ENCODE measurements around the gene ELOVL1.

The ELOVL1 gene

GRCh38 chr1:43389326-43390313, 21.8 kb upstream of the ELOVL1 start, which contains the start of the genes MED8 and SZT2:
Gene MED8 (minus strand): TSS chr1:43389800. CDS start chr1:43389764, 36 bp downstream.
Gene SZT2 (plus strand): TSS chr1:43389899. CDS start chr1:43389969, 70 bp downstream.
- DNase-seq (peak; percentile 92), ATAC-seq (peak; percentile 97)
- Mint-ChIP-seq H3K36me3 (ENCODE audit: low read depth) (peaks cover 25% of the 10 kb centered on the region), H3K4me1 (peaks cover 37% of the 10 kb centered on the region), H3K4me3 (peak within 1 kb of the TSS; percentile 100), H3K27ac (peak within 1 kb of the TSS; percentile 99), H3K9me3 (no peaks in the 10 kb centered on the region), H3K27me3 (no peaks in the 10 kb centered on the region)

GRCh38 chr1:43388613-43389012, 20.8 kb upstream of the ELOVL1 start:
- no peak for DNase-seq
- Mint-ChIP-seq H3K27ac (peak overlapping the region; percentile 99), H3K4me3 (peak overlapping the region; percentile 100), H3K9me3 (no peaks in the 10 kb centered on the region), H3K36me3 (ENCODE audit: low read depth) (peaks cover 27% of the 10 kb centered on the region), H3K4me1 (peaks cover 37% of the 10 kb centered on the region), H3K27me3 (no peaks in the 10 kb centered on the region)
- no peak for ATAC-seq

GRCh38 chr1:43387976-43388599, 20.3 kb upstream of the ELOVL1 start:
- peak overlapping the region; percentile 99 for H3K27ac Mint-ChIP-seq
- H3K9me3 Mint-ChIP-seq, result no peaks in the 10 kb centered on the region
- no peak for ATAC-seq
- no peaks in the 10 kb centered on the region for H3K27me3 Mint-ChIP-seq
- H3K4me3 Mint-ChIP-seq, result peak overlapping the region; percentile 100
- H3K36me3 Mint-ChIP-seq (ENCODE audit: low read depth), result peaks cover 31% of the 10 kb centered on the region
- no peak for DNase-seq
- peaks cover 37% of the 10 kb centered on the region for H3K4me1 Mint-ChIP-seq

- Mint-ChIP-seq H3K4me1 (peaks cover 32% of the 10 kb centered on the region), H3K27me3 (no peaks in the 10 kb centered on the region), H3K27ac (no peak overlapping the region), H3K9me3 (no peaks in the 10 kb centered on the region), H3K36me3 (ENCODE audit: low read depth) (peaks cover 38% of the 10 kb centered on the region), H3K4me3 (no peak overlapping the region)
- no peak for DNase-seq
- no peak for ATAC-seq
Observed at GRCh38 chr1:43386676-43387075, 18.9 kb upstream of the ELOVL1 start.

- ATAC-seq, result no peak
- Mint-ChIP-seq H3K27ac (no peak overlapping the region), H3K4me3 (no peak overlapping the region), H3K9me3 (no peaks in the 10 kb centered on the region), H3K36me3 (ENCODE audit: low read depth) (peaks cover 39% of the 10 kb centered on the region), H3K27me3 (no peaks in the 10 kb centered on the region), H3K4me1 (peaks cover 14% of the 10 kb centered on the region)
- DNase-seq, result no peak
Observed at GRCh38 chr1:43383449-43383848, 15.6 kb upstream of the ELOVL1 start.

- ATAC-seq (no peak), DNase-seq (no peak)
- Mint-ChIP-seq H3K36me3 (ENCODE audit: low read depth) (peaks cover 39% of the 10 kb centered on the region), H3K4me3 (no peak overlapping the region), H3K27me3 (no peaks in the 10 kb centered on the region), H3K9me3 (no peaks in the 10 kb centered on the region), H3K4me1 (peaks cover 4% of the 10 kb centered on the region), H3K27ac (no peak overlapping the region)
Observed at GRCh38 chr1:43382027-43382779, 14.4 kb upstream of the ELOVL1 start.

GRCh38 chr1:43381612-43382011, 13.8 kb upstream of the ELOVL1 start:
- DNase-seq (no peak), ATAC-seq (no peak)
- Mint-ChIP-seq H3K36me3 (ENCODE audit: low read depth) (peaks cover 35% of the 10 kb centered on the region), H3K4me1 (peaks cover 4% of the 10 kb centered on the region), H3K4me3 (no peak overlapping the region), H3K27me3 (no peaks in the 10 kb centered on the region), H3K9me3 (no peaks in the 10 kb centered on the region), H3K27ac (no peak overlapping the region)

- H3K4me3 Mint-ChIP-seq, result no peak overlapping the region
- DNase-seq, result no peak
- H3K27me3 Mint-ChIP-seq, result no peaks in the 10 kb centered on the region
- no peak for ATAC-seq
- H3K4me1 Mint-ChIP-seq, result peaks cover 4% of the 10 kb centered on the region
- H3K36me3 Mint-ChIP-seq (ENCODE audit: low read depth), result peaks cover 18% of the 10 kb centered on the region
- H3K9me3 Mint-ChIP-seq, result no peaks in the 10 kb centered on the region
- no peak overlapping the region for H3K27ac Mint-ChIP-seq
Observed at GRCh38 chr1:43379476-43379875, 11.7 kb upstream of the ELOVL1 start.

GRCh38 chr1:43377831-43378230, 10.0 kb upstream of the ELOVL1 start:
- Mint-ChIP-seq H3K36me3 (ENCODE audit: low read depth) (peaks cover 11% of the 10 kb centered on the region), H3K27me3 (no peaks in the 10 kb centered on the region), H3K4me3 (no peak overlapping the region), H3K27ac (no peak overlapping the region), H3K9me3 (no peaks in the 10 kb centered on the region), H3K4me1 (peaks cover 4% of the 10 kb centered on the region)
- DNase-seq, result no peak
- no peak for ATAC-seq

GRCh38 chr1:43376723-43377235, 9.0 kb upstream of the ELOVL1 start:
- DNase-seq, result no peak
- ATAC-seq, result no peak
- Mint-ChIP-seq H3K27ac (no peak overlapping the region), H3K9me3 (no peaks in the 10 kb centered on the region), H3K4me3 (no peak overlapping the region), H3K36me3 (ENCODE audit: low read depth) (peaks cover 7% of the 10 kb centered on the region), H3K4me1 (peaks cover 4% of the 10 kb centered on the region), H3K27me3 (no peaks in the 10 kb centered on the region)

- no peak overlapping the region for H3K4me3 Mint-ChIP-seq
- no peaks in the 10 kb centered on the region for H3K9me3 Mint-ChIP-seq
- no peaks in the 10 kb centered on the region for H3K27me3 Mint-ChIP-seq
- peaks cover 13% of the 10 kb centered on the region for H3K4me1 Mint-ChIP-seq
- ATAC-seq (no peak), DNase-seq (no peak)
- peaks cover 6% of the 10 kb centered on the region for H3K36me3 Mint-ChIP-seq (ENCODE audit: low read depth)
- H3K27ac Mint-ChIP-seq, result no peak overlapping the region
Observed at GRCh38 chr1:43373066-43373940, 5.5 kb upstream of the ELOVL1 start.

- Mint-ChIP-seq H3K27me3 (no peaks in the 10 kb centered on the region), H3K27ac (no peak overlapping the region), H3K36me3 (ENCODE audit: low read depth) (peaks cover 7% of the 10 kb centered on the region), H3K4me3 (no peak overlapping the region), H3K4me1 (peaks cover 15% of the 10 kb centered on the region), H3K9me3 (no peaks in the 10 kb centered on the region)
- no peak for ATAC-seq
- DNase-seq, result no peak
Observed at GRCh38 chr1:43372172-43372571, 4.4 kb upstream of the ELOVL1 start.

GRCh38 chr1:43370564-43370963, 2.8 kb upstream of the ELOVL1 start:
- Mint-ChIP-seq H3K4me3 (no peak overlapping the region), H3K27me3 (no peaks in the 10 kb centered on the region), H3K36me3 (ENCODE audit: low read depth) (peaks cover 15% of the 10 kb centered on the region), H3K9me3 (no peaks in the 10 kb centered on the region), H3K4me1 (peaks cover 25% of the 10 kb centered on the region), H3K27ac (no peak overlapping the region)
- ATAC-seq (no peak), DNase-seq (no peak)
